MM.1S (cell line): Measurements from ENCODE around the gene ZNF471.

Experiments
- EZH2 ChIP-seq: fragments of 300-600 bp; sonication (generic); optimal IDR thresholded peaks from 2 replicates; pipeline ENCODE3; 2017; ENCODE audit warnings: low read depth, mild to moderate bottlenecking, antibody characterized with exemption, low read length, mixed read lengths
- EZH2phosphoT487 ChIP-seq: fragments of 300-600 bp; sonication (generic); IDR thresholded peaks from 2 replicates; pipeline ENCODE4 v1.6.1; 2018; ENCODE audit warnings: antibody characterized with exemption, low read length
- TF ChIP-seq, protein P1 (sequence below): fragments of 300-600 bp; sonication (generic); IDR thresholded peaks from 2 replicates; pipeline ENCODE4 v1.5.1; 2016; ENCODE audit warnings: antibody characterized with exemption, low read length, mixed read lengths

GRCh38 chr19:56573914-56574313 is 66.3 kb downstream of the ZNF471 start:
- no peak for TF ChIP-seq EZH2
- TF ChIP-seq, protein P1, sequence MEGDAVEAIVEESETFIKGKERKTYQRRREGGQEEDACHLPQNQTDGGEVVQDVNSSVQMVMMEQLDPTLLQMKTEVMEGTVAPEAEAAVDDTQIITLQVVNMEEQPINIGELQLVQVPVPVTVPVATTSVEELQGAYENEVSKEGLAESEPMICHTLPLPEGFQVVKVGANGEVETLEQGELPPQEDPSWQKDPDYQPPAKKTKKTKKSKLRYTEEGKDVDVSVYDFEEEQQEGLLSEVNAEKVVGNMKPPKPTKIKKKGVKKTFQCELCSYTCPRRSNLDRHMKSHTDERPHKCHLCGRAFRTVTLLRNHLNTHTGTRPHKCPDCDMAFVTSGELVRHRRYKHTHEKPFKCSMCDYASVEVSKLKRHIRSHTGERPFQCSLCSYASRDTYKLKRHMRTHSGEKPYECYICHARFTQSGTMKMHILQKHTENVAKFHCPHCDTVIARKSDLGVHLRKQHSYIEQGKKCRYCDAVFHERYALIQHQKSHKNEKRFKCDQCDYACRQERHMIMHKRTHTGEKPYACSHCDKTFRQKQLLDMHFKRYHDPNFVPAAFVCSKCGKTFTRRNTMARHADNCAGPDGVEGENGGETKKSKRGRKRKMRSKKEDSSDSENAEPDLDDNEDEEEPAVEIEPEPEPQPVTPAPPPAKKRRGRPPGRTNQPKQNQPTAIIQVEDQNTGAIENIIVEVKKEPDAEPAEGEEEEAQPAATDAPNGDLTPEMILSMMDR, result no peak
- no peak for TF ChIP-seq EZH2phosphoT487
